Transverse colon (tissue), 4 donors: ENCODE measurements around the gene FOCAD. TPM values are rescaled to one million over a fixed set of nuclear protein-coding genes. Genes with fewer than 3 reads are reported as not detected.

Experiments
- DNase-seq: peaks from one replicate; pipeline ENCODE4 v3.0.0-alpha.2; 2019
- H3K27ac ChIP-seq, 4 donors: fragments of 200-600 bp; sonication (generic); 2 replicates each; pipeline ENCODE4 v1.5.1; 2016 to 2018; ENCODE audit warnings: inconsistent platforms in 4 of 4
- H3K27me3 ChIP-seq: fragments of 200-600 bp; sonication (generic); 2 replicates; pipeline ENCODE4 v1.5.1; 2017; ENCODE audit warnings: inconsistent platforms
- H3K36me3 ChIP-seq, 4 donors: fragments of 200-600 bp; sonication (generic); 2 replicates each; pipeline ENCODE4 v1.5.1; 2017 to 2019; ENCODE audit warnings: inconsistent platforms in 4 of 4
- H3K4me1 ChIP-seq, 4 donors: fragments of 200-600 bp; sonication (generic); 2 replicates each; pipeline ENCODE4 v1.5.1; 2017 to 2020; ENCODE audit warnings: inconsistent platforms in 4 of 4
- H3K4me3 ChIP-seq, 4 donors: fragments of 200-600 bp; sonication (generic); 1 replicate in 1 of 4; 2 replicates in 3 of 4; pipeline versions ENCODE4 v1.5.1 to v1.6.1; 2017 to 2019; ENCODE audit warnings: inconsistent platforms in 4 of 4
- H3K9me3 ChIP-seq, 2 donors: fragments of 200-600 bp; sonication (generic); 2 replicates each; pipeline ENCODE4 v1.5.1; 2017 to 2019; ENCODE audit warnings: inconsistent platforms in 2 of 2
- CTCF ChIP-seq, 5 experiments: fragments of 200-600 bp in 3 of 5; fragments of 450-650 bp in 2 of 5; sonication (generic) in 3 of 5; IDR thresholded peaks; 1 replicate in 2 of 5; 2 replicates in 3 of 5; pipeline ENCODE4 v1.5.1; 2016 to 2017; ENCODE audit warnings: antibody characterized with exemption in 5 of 5, inconsistent platforms in 3 of 5, mild to moderate bottlenecking in 2 of 5, moderate library complexity in 1 of 5
- EP300 ChIP-seq: sonication (generic); formaldehyde crosslinking; IDR thresholded peaks from one replicate; pipeline ENCODE4 v1.6.1; 2017; ENCODE audit warnings: antibody characterized with exemption, low read depth
- POLR2A ChIP-seq: fragments of 450-650 bp; IDR thresholded peaks from one replicate; pipeline ENCODE4 v1.6.1; 2016; ENCODE audit warnings: antibody characterized with exemption, mild to moderate bottlenecking, moderate library complexity
- POLR2AphosphoS5 ChIP-seq, 3 donors: sonication (generic); formaldehyde crosslinking; IDR thresholded peaks; one replicate each; pipeline ENCODE4 v1.6.1; 2016; ENCODE audit warnings: antibody characterized with exemption in 3 of 3
- WGBS, 2 donors: methylation state at CpG; one replicate each; pipeline ENCODE4 v1.1.5; 2018; ENCODE audit warnings: low coverage in 1 of 2; 5-methylcytosine and 5-hydroxymethylcytosine counted together
- in situ Hi-C, 4 donors: fragments of 200-750 bp; cut with MboI; loops; one replicate each; pipeline versions ENCODE4 v1.15.0 to v1.15.1; 2017; ENCODE audit warnings: low sequenced_read_pairs in 3 of 4, low pct_ligation_motif_present in 1 of 4, low pct_unique_long_range_greater_than_20kb in 1 of 4
- intact Hi-C: fragments of 100-400 bp; cut with DNase I; formaldehyde crosslinking; loops from one replicate; pipeline ENCODE4 v1.15.1; 2023; ENCODE audit warnings: low total_unique reads
- total RNA-seq, 4 donors: library from RNA; depleted of rRNA; stranded (reverse); fragments of >200 nt; gene quantifications; one replicate each; pipeline ENCODE4 v1.1.0, GENCODE V29; 2016

The FOCAD gene
- total RNA-seq, 4 donors from 2014 or later: 7.8 to 41.2 (median 32.0) TPM

- in situ Hi-C loops (loop anchor here (25.0 kb wide), 5 partner anchors 238 to 737 kb away; no protein-coding TSS in a partner anchor), intact Hi-C loops (no loop called here)
- H3K4me3 ChIP-seq: no peak overlapping the region
- 30 to 64% methylated on average over 1 of the region's 1 CpG for WGBS, 2 donors
- H3K4me1 ChIP-seq: peaks cover 0 to 8% (median 0%) of the 10 kb centered on the region in 4 donors
- no peaks in the 10 kb centered on the region for H3K36me3 ChIP-seq
- TF ChIP-seq CTCF (IDR thresholded peaks at IDR 0.05): no peak
- no peak for TF ChIP-seq POLR2A
- TF ChIP-seq POLR2AphosphoS5 (IDR thresholded peaks at IDR 0.05): no peak
- TF ChIP-seq EP300: no peak
- no peak overlapping the region for H3K27ac ChIP-seq
- peaks cover 0 to 4% of the 10 kb centered on the region in 2 donors for H3K9me3 ChIP-seq
- no peak for DNase-seq
- no peaks in the 10 kb centered on the region for H3K27me3 ChIP-seq
These were observed 34.7 kb upstream of the FOCAD start for GRCh38 chr9:20649381-20649780.

GRCh38 chr9:20650313-20650712, 33.7 kb upstream of the FOCAD start:
- WGBS, 2 donors: 77 to 90% methylated on average over 2 to 4 of the region's 4 CpGs
- H3K27me3 ChIP-seq: no peaks in the 10 kb centered on the region
- no peak for DNase-seq
- H3K4me1 ChIP-seq: peaks cover 0 to 8% (median 0%) of the 10 kb centered on the region in 4 donors
- intact Hi-C loops: no loop called here
- TF ChIP-seq CTCF (IDR thresholded peaks at IDR 0.05) (no peak), POLR2AphosphoS5 (IDR thresholded peaks at IDR 0.05) (no peak), EP300 (no peak), POLR2A (no peak)
- H3K4me3 ChIP-seq: no peak overlapping the region
- in situ Hi-C loops: no loop called here
- no peaks in the 10 kb centered on the region for H3K36me3 ChIP-seq
- no peak overlapping the region for H3K27ac ChIP-seq
- H3K9me3 ChIP-seq: peaks cover 0 to 4% of the 10 kb centered on the region in 2 donors

DNA sequence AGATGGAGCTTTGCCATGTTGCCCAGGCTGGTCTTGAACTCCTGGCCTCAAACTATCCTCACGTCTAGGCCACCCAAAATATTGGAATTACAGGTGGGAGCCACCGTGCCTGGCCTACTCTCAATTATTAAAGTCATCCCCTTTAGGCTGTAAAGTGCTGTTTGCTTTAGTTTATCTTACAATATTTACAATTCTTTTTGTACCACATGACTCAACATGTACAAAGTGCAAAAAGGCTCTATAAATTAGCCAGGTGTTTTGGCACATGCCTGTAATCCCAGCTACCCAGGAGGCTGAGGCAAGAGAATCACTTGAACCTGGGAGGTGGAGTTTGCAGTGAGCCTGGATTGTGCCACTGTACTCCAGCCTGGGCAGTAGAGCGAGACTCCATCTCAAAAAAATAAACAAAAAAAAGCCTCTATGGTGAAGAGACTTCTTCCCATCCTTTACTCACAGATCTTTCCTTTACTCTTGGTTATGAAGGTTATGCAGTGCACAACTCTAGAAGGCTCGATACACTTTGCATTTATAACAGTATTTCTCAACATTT, 33.2 kb upstream of the FOCAD start:
- H3K27ac ChIP-seq: no peak overlapping the region
- DNase-seq: no peak
- no peaks in the 10 kb centered on the region for H3K27me3 ChIP-seq
- 58% methylated on average over 4 of the region's 4 CpGs; no CpG with 5 or more reads in 1 of the 2 donors for WGBS, 2 donors
- in situ Hi-C loops: no loop called here
- no peak for TF ChIP-seq CTCF (IDR thresholded peaks at IDR 0.05)
- TF ChIP-seq EP300: no peak
- TF ChIP-seq POLR2A: no peak
- no peak for TF ChIP-seq POLR2AphosphoS5 (IDR thresholded peaks at IDR 0.05)
- H3K9me3 ChIP-seq: peaks cover 0 to 4% of the 10 kb centered on the region in 2 donors
- H3K4me3 ChIP-seq: no peak overlapping the region
- no peaks in the 10 kb centered on the region for H3K36me3 ChIP-seq
- H3K4me1 ChIP-seq: peaks cover 0 to 8% (median 0%) of the 10 kb centered on the region in 4 donors
- intact Hi-C loops: no loop called here

DNA sequence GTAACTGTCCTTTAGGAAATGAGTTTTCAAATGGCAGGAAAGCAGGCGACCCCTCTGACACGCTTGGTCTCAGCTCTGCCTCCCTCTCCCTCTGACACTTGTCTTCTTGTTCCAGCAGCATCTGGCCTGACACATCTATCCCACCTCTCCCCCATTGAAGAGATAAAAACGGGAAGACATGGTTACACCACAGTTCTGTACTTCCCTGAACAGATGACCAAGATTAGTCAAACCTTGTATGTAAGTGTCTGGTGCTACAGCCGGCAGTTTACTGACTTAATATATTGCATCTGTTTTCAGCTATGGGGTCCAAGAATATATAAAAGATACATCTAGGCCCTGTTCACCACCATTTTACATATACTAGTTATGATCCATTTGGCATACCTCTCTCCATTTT, 32.1 kb upstream of the FOCAD start:
- TF ChIP-seq CTCF (IDR thresholded peaks at IDR 0.05): no peak
- TF ChIP-seq POLR2A: no peak
- TF ChIP-seq POLR2AphosphoS5 (IDR thresholded peaks at IDR 0.05): no peak

More for the DNA sequence above, 32.1 kb upstream of the FOCAD start:
- in situ Hi-C loops (no loop called here), intact Hi-C loops (no loop called here)
- Histone ChIP-seq H3K4me1 (peaks cover 0 to 8% (median 0%) of the 10 kb centered on the region in 4 donors), H3K4me3 (no peak overlapping the region), H3K9me3 (peaks cover 0 to 4% of the 10 kb centered on the region in 2 donors), H3K27me3 (no peaks in the 10 kb centered on the region), H3K27ac (no peak overlapping the region), H3K36me3 (no peaks in the 10 kb centered on the region)
- no peak for DNase-seq
- WGBS, 2 donors: 81 to 84% methylated on average over 4 of the region's 4 CpGs
